Adrenal gland (tissue), 12 donors: Measurements from ENCODE around the gene PRR5. TPM values are rescaled to one million over a fixed set of nuclear protein-coding genes. Genes with fewer than 3 reads are reported as not detected.

ENCODE experiments used
- DNase-seq, 7 donors: peaks; one replicate each; pipeline ENCODE4 v3.0.0-alpha.2; 2019 to 2020
- H3K27ac ChIP-seq, 5 donors: fragments of 200-600 bp; sonication (generic) in 4 of 5; 1 replicate in 3 of 5; 2 replicates in 2 of 5; pipeline versions ENCODE4 v1.5.1 to v1.8.0; 2016 to 2020; ENCODE audit warnings: mild to moderate bottlenecking in 1 of 5
- H3K27me3 ChIP-seq: fragments of 200-600 bp; 2 replicates; pipeline ENCODE4 v1.8.0; 2021
- H3K36me3 ChIP-seq, 2 donors: fragments of 200-600 bp; replicated peaks in 1 of 2; 1 replicate in 1 of 2; 2 replicates in 1 of 2; pipeline versions ENCODE4 v1.5.1 to v1.8.0; 2018 to 2022
- H3K4me1 ChIP-seq, 2 donors: fragments of 200-600 bp; replicated peaks in 1 of 2; 1 replicate in 1 of 2; 2 replicates in 1 of 2; pipeline versions ENCODE4 v1.5.1 to v1.8.0; 2018 to 2021
- H3K4me3 ChIP-seq, 4 donors: fragments of 200-600 bp; sonication (generic) in 3 of 4; one replicate each; pipeline ENCODE4 v1.5.1; 2016 to 2018
- H3K9me3 ChIP-seq, 3 donors: fragments of 200-600 bp; sonication (generic) in 1 of 3; replicated peaks in 1 of 3; 1 replicate in 2 of 3; 2 replicates in 1 of 3; pipeline versions ENCODE4 v1.5.1 to v1.8.0; 2016 to 2021
- CTCF ChIP-seq, 6 experiments: fragments of 450-650 bp in 4 of 6; fragments of 200-600 bp in 2 of 6; sonication (generic) in 1 of 6; IDR thresholded peaks; 1 replicate in 5 of 6; 2 replicates in 1 of 6; pipeline versions ENCODE4 v1.5.1 to v1.8.0; 2016 to 2021; ENCODE audit warnings: antibody characterized with exemption in 6 of 6, mild to moderate bottlenecking in 2 of 6, moderate library complexity in 1 of 6
- POLR2A ChIP-seq, 2 donors: fragments of 450-650 bp; IDR thresholded peaks; one replicate each; pipeline ENCODE4 v1.6.1; 2017; ENCODE audit warnings: antibody characterized with exemption in 2 of 2, mild to moderate bottlenecking in 2 of 2, moderate library complexity in 1 of 2
- WGBS, 4 donors: extraction: QIAGEN DNeasy Blood & Tissue Kit in 2 of 4; methylation state at CpG; one replicate each; pipeline versions ENCODE4 v1.1.5 to v1.1.7; 2013 to 2017; 5-methylcytosine and 5-hydroxymethylcytosine counted together
- intact Hi-C, 2 donors: fragments of 100-400 bp; cut with DNase I; formaldehyde crosslinking; loops; one replicate each; pipeline versions ENCODE4 v1.14.1 to v1.15.0; 2022 to 2023
- polyA plus RNA-seq, 3 donors: library from polyadenylated mRNA; stranded (reverse); fragments of 200-250 nt in 2 of 3; fragments of 350-450 nt in 1 of 3; fragmentation: Illumina TruSeq in 1 of 3; extraction: RNeasy Lipid Tissue Mini Kit (QIAGEN cat#74804) in 1 of 3; gene quantifications; one replicate each; pipeline ENCODE4 v1.2.3, GENCODE V29; 2013 to 2014
- total RNA-seq, 9 donors: library from RNA; depleted of rRNA in 4 of 9; stranded (reverse); fragments of >200 nt in 4 of 9; fragments of 120-200 nt in 1 of 9; fragmentation: NEBNext Ultra II Directional in 1 of 9; extraction: Animal tissue kit (Norgen Biotek cat#: 25700) in 1 of 9; gene quantifications; one replicate each; pipeline versions ENCODE4 v1.1.0 to v1.2.4, GENCODE V29; 2013 to 2023
- donor health status: healthy with polysubstance abuse.
- donor health status: Bipolar disorder and iron deficiency.
- donor health status: DM: yes; HTN: yes; CAD: no.
- donor health status: DM: no; HTN: no; CAD: no.
- donor health status: DM: no; HTN: no; CAD: no.
- donor health status: DM: yes; HTN: yes; CAD: no.

PRR5 gene
- total and polyA plus RNA-seq, 12 donors = 1.7 to 21.4 (median 11.7) TPM

GRCh38 chr22:44752285-44753188 is 50.5 kb downstream of the PRR5 start, which contains the start of gene ARHGAP8:
ARHGAP8 (plus strand) TSS chr22:44752575; CDS start chr22:44786528, 33,953 bp downstream.
- H3K36me3 ChIP-seq = no peaks in the 10 kb centered on the region
- TF ChIP-seq CTCF (IDR thresholded peaks at IDR 0.05) = no peak
- no peak for TF ChIP-seq POLR2A (IDR thresholded peaks at IDR 0.05)
- intact Hi-C loops = no loop called here
- no peaks in the 10 kb centered on the region for H3K4me1 ChIP-seq
- peak within 1 kb of the TSS in 1 of 4 donors; percentile 27 for H3K4me3 ChIP-seq
- DNase-seq = no peak
- no peak within 1 kb of the TSS for H3K27ac ChIP-seq
- 8 to 17% (median 11%) methylated on average over 31 to 73 of the region's 78 CpGs for WGBS, 4 donors
- H3K27me3 ChIP-seq = peaks cover 25% of the 10 kb centered on the region
- H3K9me3 ChIP-seq = no peaks in the 10 kb centered on the region

DNA sequence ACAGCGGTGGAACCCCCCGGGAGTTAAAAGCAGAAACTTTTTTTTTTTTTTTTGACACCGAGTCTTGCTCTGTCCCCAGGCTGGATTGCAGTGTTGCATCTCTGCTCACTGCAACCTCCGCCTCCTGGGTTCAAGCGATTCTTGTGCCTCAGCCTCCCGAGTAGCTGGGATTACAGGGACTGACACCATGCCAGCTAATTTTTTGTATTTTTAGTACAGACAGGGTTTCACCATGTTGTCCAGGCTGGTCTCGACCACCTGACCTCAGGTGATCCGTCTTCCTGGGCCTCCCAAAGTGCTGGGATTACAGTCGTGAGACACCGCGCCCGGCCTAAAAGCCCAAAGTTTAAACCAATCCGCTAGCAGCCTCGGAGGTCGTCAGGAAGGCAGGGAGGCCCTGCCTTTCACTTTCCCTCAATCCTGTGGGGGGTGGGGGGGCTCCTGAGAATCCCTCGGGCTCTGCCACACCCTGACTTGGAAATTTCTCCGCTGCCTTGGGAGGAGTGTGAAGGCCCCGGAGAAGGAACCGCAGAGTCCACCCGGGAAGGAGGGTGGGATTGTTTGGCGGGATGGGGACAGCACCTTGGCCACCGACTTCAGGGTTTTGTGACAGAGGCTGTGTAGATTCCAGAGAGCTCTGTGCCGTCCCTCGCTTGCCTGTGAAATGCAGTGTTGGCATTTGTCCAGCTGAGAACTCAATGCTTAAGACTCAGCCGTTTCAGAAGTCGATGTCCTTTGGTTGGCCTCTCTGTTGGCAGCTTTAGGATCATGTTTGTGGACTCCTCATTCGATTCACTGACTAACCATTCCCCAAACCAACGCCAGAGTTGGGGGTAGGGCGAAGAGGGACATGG is 51.4 kb downstream of the PRR5 start:
- Histone ChIP-seq H3K4me1 (no peaks in the 10 kb centered on the region), H3K36me3 (no peaks in the 10 kb centered on the region), H3K27ac (no peak overlapping the region), H3K4me3 (no peak overlapping the region), H3K27me3 (peaks cover 25% of the 10 kb centered on the region), H3K9me3 (no peaks in the 10 kb centered on the region)
- 39 to 48% (median 43%) methylated on average over 22 to 29 of the region's 29 CpGs for WGBS, 4 donors
- TF ChIP-seq POLR2A (IDR thresholded peaks at IDR 0.05) (no peak), CTCF (IDR thresholded peaks at IDR 0.05) (no peak)
- intact Hi-C loops = no loop called here
- peak in 1 of 7 donors; percentile 33 for DNase-seq

- Histone ChIP-seq H3K27ac (no peak overlapping the region), H3K27me3 (peaks cover 25% of the 10 kb centered on the region), H3K4me1 (no peaks in the 10 kb centered on the region), H3K4me3 (no peak overlapping the region), H3K36me3 (no peaks in the 10 kb centered on the region), H3K9me3 (no peaks in the 10 kb centered on the region)
- no peak for TF ChIP-seq CTCF (IDR thresholded peaks at IDR 0.05)
- TF ChIP-seq POLR2A (IDR thresholded peaks at IDR 0.05) = no peak
- DNase-seq = no peak
- 67 to 74% (median 69%) methylated on average over 3 to 7 of the region's 7 CpGs for WGBS, 4 donors
- intact Hi-C loops = no loop called here
These were observed 53.0 kb downstream of the PRR5 start for GRCh38 chr22:44754998-44755397.

DNA sequence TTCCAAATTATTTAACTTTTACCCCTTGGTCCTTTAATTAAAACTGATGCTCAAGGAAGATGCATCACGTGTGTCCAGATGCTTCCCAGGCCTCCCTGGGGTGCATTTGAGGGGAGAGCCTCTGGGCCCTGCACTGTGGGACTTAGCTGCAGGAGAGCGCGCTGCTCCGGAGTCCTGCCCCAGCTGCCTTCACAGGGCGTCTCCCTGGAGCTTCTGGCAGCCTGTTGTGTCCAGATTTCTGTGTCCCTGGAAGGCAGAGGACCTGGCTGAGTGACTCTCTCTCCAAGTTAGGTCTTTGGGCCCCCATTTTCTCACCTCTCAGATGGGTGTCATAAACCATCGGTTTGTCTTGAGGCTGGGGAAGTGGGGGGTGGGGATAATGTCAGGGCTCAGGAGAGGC is 53.4 kb downstream of the PRR5 start:
- no peaks in the 10 kb centered on the region for H3K36me3 ChIP-seq
- no peak for DNase-seq
- no peak for TF ChIP-seq CTCF (IDR thresholded peaks at IDR 0.05)
- no peak for TF ChIP-seq POLR2A (IDR thresholded peaks at IDR 0.05)
- peaks cover 25% of the 10 kb centered on the region for H3K27me3 ChIP-seq
- H3K4me3 ChIP-seq = no peak overlapping the region
- no peak overlapping the region for H3K27ac ChIP-seq
- no peaks in the 10 kb centered on the region for H3K4me1 ChIP-seq
- no peaks in the 10 kb centered on the region for H3K9me3 ChIP-seq
- 32 to 69% (median 58%) methylated on average over 2 to 6 of the region's 6 CpGs for WGBS, 4 donors
- intact Hi-C loops = no loop called here
